D721Med (cell line): ENCODE results near the gene PBRM1.

ENCODE experiments used
- DNase-seq: peaks from one replicate; pipeline ENCODE4 v3.0.0; 2011; ENCODE audit warnings: low spot score; ENCODE audit not compliant: insufficient read length
- FAIRE-seq: peaks from 2 replicates; lab custom pipeline; 2011; peaks lifted over from hg19 to GRCh38; lab: Jason Lieb, UNC
- TF ChIP-seq, protein P1 (sequence below): IDR thresholded peaks from 2 replicates; pipeline ENCODE4 v1.5.1; 2012; ENCODE audit warnings: mild to moderate bottlenecking, control low read depth; ENCODE audit not compliant: insufficient read depth; ENCODE audit errors: missing control alignments

Gene PBRM1

GRCh38 chr3:52495777-52496602, 189.7 kb downstream of the PBRM1 start:
- TF ChIP-seq, protein P1, sequence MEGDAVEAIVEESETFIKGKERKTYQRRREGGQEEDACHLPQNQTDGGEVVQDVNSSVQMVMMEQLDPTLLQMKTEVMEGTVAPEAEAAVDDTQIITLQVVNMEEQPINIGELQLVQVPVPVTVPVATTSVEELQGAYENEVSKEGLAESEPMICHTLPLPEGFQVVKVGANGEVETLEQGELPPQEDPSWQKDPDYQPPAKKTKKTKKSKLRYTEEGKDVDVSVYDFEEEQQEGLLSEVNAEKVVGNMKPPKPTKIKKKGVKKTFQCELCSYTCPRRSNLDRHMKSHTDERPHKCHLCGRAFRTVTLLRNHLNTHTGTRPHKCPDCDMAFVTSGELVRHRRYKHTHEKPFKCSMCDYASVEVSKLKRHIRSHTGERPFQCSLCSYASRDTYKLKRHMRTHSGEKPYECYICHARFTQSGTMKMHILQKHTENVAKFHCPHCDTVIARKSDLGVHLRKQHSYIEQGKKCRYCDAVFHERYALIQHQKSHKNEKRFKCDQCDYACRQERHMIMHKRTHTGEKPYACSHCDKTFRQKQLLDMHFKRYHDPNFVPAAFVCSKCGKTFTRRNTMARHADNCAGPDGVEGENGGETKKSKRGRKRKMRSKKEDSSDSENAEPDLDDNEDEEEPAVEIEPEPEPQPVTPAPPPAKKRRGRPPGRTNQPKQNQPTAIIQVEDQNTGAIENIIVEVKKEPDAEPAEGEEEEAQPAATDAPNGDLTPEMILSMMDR = no peak
- DNase-seq = no peak
- FAIRE-seq = no peak
